Mesenchymal stem cell (in vitro differentiated cells and primary cell): ENCODE data around the gene SLC5A10.

ENCODE experiments used
- DNase-seq: peaks from one replicate; pipeline ENCODE4 v3.0.0-alpha.2; 2013
- H2AFZ ChIP-seq: one replicate; pipeline ENCODE4 v1.6.1; 2013; ENCODE audit warnings: low read depth, mild to moderate bottlenecking, control low read depth, inconsistent platforms, low read length, moderate library complexity
- H2AK5ac ChIP-seq: 2 replicates; pipeline ENCODE4 v1.6.1; 2013; ENCODE audit warnings: low read length, moderate library complexity, mild to moderate bottlenecking, inconsistent platforms; ENCODE audit not compliant: severe bottlenecking
- H2BK120ac ChIP-seq: one replicate; pipeline ENCODE4 v1.6.1; 2013; ENCODE audit warnings: low read depth, mild to moderate bottlenecking, inconsistent platforms, low read length, moderate library complexity
- H2BK12ac ChIP-seq, 2 experiments: one replicate each; pipeline ENCODE4 v1.6.1; 2013; ENCODE audit warnings: inconsistent platforms in 2 of 2, low read length in 2 of 2, mild to moderate bottlenecking in 2 of 2, moderate library complexity in 2 of 2, control low read depth in 1 of 2
- H2BK15ac ChIP-seq: one replicate; pipeline ENCODE4 v1.6.1; 2013; ENCODE audit warnings: mild to moderate bottlenecking, low read depth, inconsistent platforms; ENCODE audit not compliant: poor library complexity, severe bottlenecking
- H2BK5ac ChIP-seq: 2 replicates; pipeline ENCODE4 v1.6.1; 2013; ENCODE audit warnings: low read depth, mild to moderate bottlenecking, low read length, control low read depth, inconsistent platforms; ENCODE audit not compliant: poor library complexity, severe bottlenecking
- H3K14ac ChIP-seq, 2 experiments: one replicate each; pipeline ENCODE4 v1.6.1; 2013; ENCODE audit warnings: inconsistent platforms in 2 of 2, low read length in 2 of 2, control low read depth in 1 of 2, mild to moderate bottlenecking in 1 of 2, moderate library complexity in 1 of 2
- H3K18ac ChIP-seq, 2 experiments: one replicate each; pipeline ENCODE4 v1.6.1; 2013; ENCODE audit warnings: inconsistent platforms in 2 of 2, low read length in 2 of 2, control low read depth in 1 of 2, low read depth in 1 of 2, mild to moderate bottlenecking in 1 of 2
- H3K23ac ChIP-seq, 2 experiments: one replicate each; pipeline ENCODE4 v1.6.1; 2013; ENCODE audit warnings: inconsistent platforms in 2 of 2, low read length in 2 of 2, mild to moderate bottlenecking in 2 of 2, moderate library complexity in 2 of 2, control low read depth in 1 of 2
- H3K27ac ChIP-seq: 2 replicates; pipeline ENCODE4 v1.5.1; 2013; ENCODE audit warnings: mild to moderate bottlenecking, moderate library complexity, low read length, control low read depth, inconsistent platforms; ENCODE audit not compliant: poor library complexity, severe bottlenecking
- H3K27me3 ChIP-seq, 2 experiments: 2 replicates each; pipeline versions ENCODE4 v1.6.1 to v1.7.0; 2013; ENCODE audit warnings: low read length in 2 of 2, mild to moderate bottlenecking in 2 of 2, moderate library complexity in 2 of 2, control low read depth in 1 of 2, inconsistent platforms in 1 of 2; ENCODE audit not compliant: control insufficient read depth in 1 of 2, insufficient read depth in 1 of 2
- H3K36me3 ChIP-seq, 2 experiments: 2 replicates each; pipeline versions ENCODE4 v1.6.1 to v1.7.0; 2013; ENCODE audit warnings: low read length in 2 of 2, control low read depth in 1 of 2, inconsistent platforms in 1 of 2, low read depth in 1 of 2, mild to moderate bottlenecking in 1 of 2; ENCODE audit not compliant: insufficient read depth in 2 of 2, control insufficient read depth in 1 of 2
- H3K4ac ChIP-seq, 2 experiments: one replicate each; pipeline ENCODE4 v1.6.1; 2013; ENCODE audit warnings: inconsistent platforms in 2 of 2, low read length in 2 of 2, mild to moderate bottlenecking in 2 of 2, moderate library complexity in 2 of 2, control low read depth in 1 of 2, low read depth in 1 of 2
- H3K4me1 ChIP-seq: 2 replicates; pipeline ENCODE4 v1.6.1; 2013; ENCODE audit warnings: low read depth, low read length, control low read depth; ENCODE audit not compliant: control insufficient read depth, insufficient read depth
- H3K4me2 ChIP-seq: 2 replicates; pipeline ENCODE4 v1.6.1; 2013; ENCODE audit warnings: low read length, mild to moderate bottlenecking, inconsistent platforms; ENCODE audit not compliant: poor library complexity, severe bottlenecking
- H3K4me3 ChIP-seq, 2 experiments: 2 replicates each; pipeline versions ENCODE4 v1.5.1 to v1.7.0; 2013; ENCODE audit warnings: low read length in 2 of 2, mild to moderate bottlenecking in 2 of 2, control low read depth in 1 of 2, low read depth in 1 of 2; ENCODE audit not compliant: insufficient read depth in 1 of 2
- H3K79me1 ChIP-seq: replicated peaks from 2 replicates; pipeline ENCODE4 v1.6.1; 2013; ENCODE audit warnings: mild to moderate bottlenecking, control low read depth, low read length, inconsistent platforms; ENCODE audit not compliant: poor library complexity, severe bottlenecking
- H3K9ac ChIP-seq: 2 replicates; pipeline ENCODE4 v1.7.0; 2013; ENCODE audit warnings: mild to moderate bottlenecking, low read length, moderate library complexity
- H3K9me3 ChIP-seq: 2 replicates; pipeline ENCODE4 v1.7.0; 2013; ENCODE audit warnings: mild to moderate bottlenecking, low read length; ENCODE audit not compliant: control insufficient read depth
- H4K8ac ChIP-seq: one replicate; pipeline ENCODE4 v1.6.1; 2013; ENCODE audit warnings: inconsistent platforms, mild to moderate bottlenecking, low read length, moderate library complexity
- H4K91ac ChIP-seq: one replicate; pipeline ENCODE4 v1.6.1; 2013; ENCODE audit warnings: mild to moderate bottlenecking, low read length, inconsistent platforms
- WGBS: methylation state at CpG from one replicate; pipeline ENCODE4 v1.1.7; 2013; ENCODE audit warnings: mixed read lengths; 5-methylcytosine and 5-hydroxymethylcytosine counted together

The SLC5A10 gene

DNA sequence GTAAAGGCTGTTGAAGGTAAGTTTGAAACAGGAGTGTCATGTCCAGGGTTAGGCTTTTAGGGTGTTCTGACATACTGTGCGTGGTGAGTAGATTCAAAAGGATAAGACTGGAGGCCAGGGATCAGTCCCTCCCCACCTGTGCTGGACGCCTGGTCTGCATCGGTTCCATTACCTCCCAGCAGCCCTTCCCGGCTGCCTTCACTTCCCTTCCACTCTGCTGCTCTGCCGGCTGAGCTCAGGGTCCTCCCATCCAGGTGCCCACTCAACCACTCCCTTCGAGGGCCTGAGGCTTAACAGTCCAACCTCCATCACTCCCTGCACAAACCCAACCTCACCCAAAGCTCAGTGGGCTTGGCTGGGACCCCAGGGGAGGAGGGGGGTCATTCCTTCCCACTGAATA, 4.1 kb upstream of the SLC5A10 start:
- Histone ChIP-seq H3K4me3 (no peak overlapping the region), H3K27me3 (peaks cover 0 to 68% of the 10 kb centered on the region in 2 experiments), H3K23ac (no peak overlapping the region), H3K9ac (no peak overlapping the region), H3K9me3 (no peaks in the 10 kb centered on the region), H2AK5ac (no peak overlapping the region), H2AFZ (no peak overlapping the region), H2BK5ac (no peak overlapping the region), H3K4me2 (no peak overlapping the region), H3K36me3 (no peaks in the 10 kb centered on the region), H3K79me1 (no peaks in the 10 kb centered on the region), H3K4ac (no peak overlapping the region), H3K27ac (no peak overlapping the region), H4K8ac (no peak overlapping the region), H2BK15ac (no peak overlapping the region), H3K4me1 (peaks cover 23% of the 10 kb centered on the region), H4K91ac (no peak overlapping the region), H3K14ac (no peak overlapping the region), H2BK120ac (no peak overlapping the region), H2BK12ac (no peak overlapping the region), H3K18ac (no peak overlapping the region)
- 62% methylated on average over 6 of the region's 6 CpGs for WGBS
- no peak for DNase-seq

- H3K4me2 ChIP-seq, result no peak overlapping the region
- H3K36me3 ChIP-seq, result no peaks in the 10 kb centered on the region
- no peak overlapping the region for H2BK12ac ChIP-seq
- H3K4me3 ChIP-seq, result no peak overlapping the region
- H2AK5ac ChIP-seq, result no peak overlapping the region
- no peak overlapping the region for H2AFZ ChIP-seq
- H2BK15ac ChIP-seq, result no peak overlapping the region
- no peak overlapping the region for H4K91ac ChIP-seq
- H3K27ac ChIP-seq, result no peak overlapping the region
- H3K79me1 ChIP-seq, result no peaks in the 10 kb centered on the region
- H4K8ac ChIP-seq, result no peak overlapping the region
- no peak overlapping the region for H3K9ac ChIP-seq
- no peak overlapping the region for H2BK5ac ChIP-seq
- WGBS, result 81% methylated on average over 6 of the region's 8 CpGs
- no peak overlapping the region for H3K23ac ChIP-seq
- H3K14ac ChIP-seq, result no peak overlapping the region
- H3K27me3 ChIP-seq, result peaks cover 0 to 68% of the 10 kb centered on the region in 2 experiments
- DNase-seq, result no peak
- no peak overlapping the region for H3K4ac ChIP-seq
- H3K18ac ChIP-seq, result no peak overlapping the region
- H3K9me3 ChIP-seq, result no peaks in the 10 kb centered on the region
- no peak overlapping the region for H2BK120ac ChIP-seq
- H3K4me1 ChIP-seq, result peaks cover 23% of the 10 kb centered on the region
Measured at GRCh38 chr17:18948476-18949006, 3.4 kb upstream of the SLC5A10 start.

GRCh38 chr17:18949566-18949965, 2.4 kb upstream of the SLC5A10 start:
- no peak overlapping the region for H3K4ac ChIP-seq
- H2BK120ac ChIP-seq, result no peak overlapping the region
- 85% methylated on average over 6 of the region's 6 CpGs for WGBS
- no peak overlapping the region for H3K23ac ChIP-seq
- H2AK5ac ChIP-seq, result peak overlapping the region; percentile 2
- H3K36me3 ChIP-seq, result no peaks in the 10 kb centered on the region
- no peak for DNase-seq
- H3K27me3 ChIP-seq, result peaks cover 0 to 67% of the 10 kb centered on the region in 2 experiments
- H3K27ac ChIP-seq, result no peak overlapping the region
- H3K4me3 ChIP-seq, result no peak overlapping the region
- H2BK5ac ChIP-seq, result no peak overlapping the region
- no peak overlapping the region for H2AFZ ChIP-seq
- peaks cover 23% of the 10 kb centered on the region for H3K4me1 ChIP-seq
- H3K4me2 ChIP-seq, result no peak overlapping the region
- no peak overlapping the region for H3K9ac ChIP-seq
- no peak overlapping the region for H3K18ac ChIP-seq
- H3K79me1 ChIP-seq, result no peaks in the 10 kb centered on the region
- H3K9me3 ChIP-seq, result no peaks in the 10 kb centered on the region
- no peak overlapping the region for H2BK15ac ChIP-seq
- no peak overlapping the region for H4K91ac ChIP-seq
- no peak overlapping the region for H2BK12ac ChIP-seq
- H3K14ac ChIP-seq, result no peak overlapping the region
- H4K8ac ChIP-seq, result no peak overlapping the region

DNA sequence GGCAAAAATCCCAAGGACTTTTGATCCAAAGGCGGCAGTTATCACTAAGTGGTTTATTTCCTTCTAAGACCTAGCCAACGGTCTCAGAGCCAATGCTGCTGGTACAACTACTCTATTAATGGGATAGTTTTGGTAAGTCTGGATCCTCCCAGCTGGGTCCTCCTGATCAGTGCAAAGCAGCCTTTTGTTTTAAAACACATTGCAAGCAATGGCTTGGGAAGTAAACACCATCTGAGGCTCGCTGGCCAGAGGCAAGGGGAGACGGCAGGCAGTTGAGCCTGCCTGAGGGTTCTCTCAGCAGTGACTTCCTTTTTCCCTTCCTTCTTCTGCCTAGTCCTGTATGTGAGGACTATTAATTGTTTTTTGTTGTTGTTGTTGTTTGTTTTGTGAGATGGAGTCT, 1.6 kb upstream of the SLC5A10 start:
- Histone ChIP-seq H4K8ac (no peak overlapping the region), H3K4me1 (peaks cover 23% of the 10 kb centered on the region), H2AK5ac (no peak overlapping the region), H2BK120ac (no peak overlapping the region), H3K4me3 (no peak overlapping the region), H3K36me3 (no peaks in the 10 kb centered on the region), H3K79me1 (no peaks in the 10 kb centered on the region), H3K4me2 (no peak overlapping the region), H3K14ac (no peak overlapping the region), H3K27ac (no peak overlapping the region), H3K4ac (no peak overlapping the region), H3K9ac (no peak overlapping the region), H4K91ac (no peak overlapping the region), H2BK15ac (no peak overlapping the region), H3K9me3 (no peaks in the 10 kb centered on the region), H3K18ac (no peak overlapping the region), H3K23ac (no peak overlapping the region), H2BK12ac (no peak overlapping the region), H2AFZ (no peak overlapping the region), H3K27me3 (peaks cover 0 to 61% of the 10 kb centered on the region in 2 experiments), H2BK5ac (no peak overlapping the region)
- no peak for DNase-seq
- WGBS, result 98% methylated on average over 4 of the region's 4 CpGs
